ENCODE results near the gene GALNT12. TPM values are rescaled to one million over a fixed set of nuclear protein-coding genes. Genes with fewer than 3 reads are reported as not detected.
A peak's percentile ranks its signal among the peaks of the same experiment; 100 is the strongest.

The GALNT12 gene
- total and polyA plus RNA-seq, 4 donors = 0.16 to 1.4 (median 0.25) TPM; not detected in 1

GRCh38 chr9:98846879-98847278, 39.4 kb downstream of the GALNT12 start:
- Histone ChIP-seq H3K9me3 (ENCODE audit: control insufficient read depth in 4 of 4, low read length in 3 of 4) (no peaks in the 10 kb centered on the region), H3K4me3 (ENCODE audit: low read depth in 1 of 3, low read length in 3 of 3) (no peak overlapping the region), H3K4me1 (ENCODE audit: control insufficient read depth in 4 of 4, insufficient read depth in 4 of 4, low read length in 3 of 4) (peaks cover 0 to 4% (median 0%) of the 10 kb centered on the region in 4 donors), H3K36me3 (ENCODE audit: control insufficient read depth in 4 of 4, insufficient read depth in 3 of 4, low read depth in 1 of 4, low read length in 3 of 4) (no peaks in the 10 kb centered on the region), H3K27ac (ENCODE audit: low read depth in 1 of 2, low read length in 2 of 2) (no peak overlapping the region), H3K27me3 (ENCODE audit: control insufficient read depth in 4 of 4, insufficient read depth in 4 of 4, low read length in 3 of 4) (no peaks in the 10 kb centered on the region), H3K9ac (ENCODE audit: low read depth in 1 of 2, low read length in 2 of 2) (no peak overlapping the region)
- WGBS = 69% methylated on average over 2 of the region's 2 CpGs
- TF ChIP-seq RAD21 (IDR thresholded peaks at IDR 0.05) (no peak), HNF4A (conservative IDR thresholded peaks at IDR 0.05) (no peak), RXRA (IDR thresholded peaks at IDR 0.05) (no peak)
- DNase-seq (ENCODE audit: low spot score) = no peak

GRCh38 chr9:98848450-98849149, 41.1 kb downstream of the GALNT12 start:
- TF ChIP-seq RAD21 (IDR thresholded peaks at IDR 0.05) (peak; percentile 90 to 98), CTCF (IDR thresholded peaks at IDR 0.05; ENCODE audit: low read depth, low read length, missing input control) (peak; percentile 89), FOXA1 (IDR thresholded peaks at IDR 0.05) (no peak), EGR1 (IDR thresholded peaks at IDR 0.05; ENCODE audit: low read depth in 2 of 2) (no peak), JUND (IDR thresholded peaks at IDR 0.05) (peak in 1 of 2 donors; percentile 24)
- H3K27me3 ChIP-seq (ENCODE audit: control insufficient read depth in 4 of 4, insufficient read depth in 4 of 4, low read length in 3 of 4) = no peaks in the 10 kb centered on the region
- H3K4me1 ChIP-seq (ENCODE audit: control insufficient read depth in 4 of 4, insufficient read depth in 4 of 4, low read length in 3 of 4) = peaks cover 0 to 4% (median 0%) of the 10 kb centered on the region in 4 donors
- 24% methylated on average over 16 of the region's 16 CpGs for WGBS
- DNase-seq (ENCODE audit: low spot score) = peak; percentile 83
- H3K27ac ChIP-seq (ENCODE audit: low read depth in 1 of 2, low read length in 2 of 2) = no peak overlapping the region
- H3K9me3 ChIP-seq (ENCODE audit: control insufficient read depth in 4 of 4, low read length in 3 of 4) = no peaks in the 10 kb centered on the region
- H3K36me3 ChIP-seq (ENCODE audit: control insufficient read depth in 4 of 4, insufficient read depth in 3 of 4, low read depth in 1 of 4, low read length in 3 of 4) = no peaks in the 10 kb centered on the region
- H3K9ac ChIP-seq (ENCODE audit: low read depth in 1 of 2, low read length in 2 of 2) = peak overlapping the region; percentile 23 to 40
- peak overlapping the region in 1 of 3 donors; percentile 14 for H3K4me3 ChIP-seq (ENCODE audit: low read depth in 1 of 3, low read length in 3 of 3)

DNA sequence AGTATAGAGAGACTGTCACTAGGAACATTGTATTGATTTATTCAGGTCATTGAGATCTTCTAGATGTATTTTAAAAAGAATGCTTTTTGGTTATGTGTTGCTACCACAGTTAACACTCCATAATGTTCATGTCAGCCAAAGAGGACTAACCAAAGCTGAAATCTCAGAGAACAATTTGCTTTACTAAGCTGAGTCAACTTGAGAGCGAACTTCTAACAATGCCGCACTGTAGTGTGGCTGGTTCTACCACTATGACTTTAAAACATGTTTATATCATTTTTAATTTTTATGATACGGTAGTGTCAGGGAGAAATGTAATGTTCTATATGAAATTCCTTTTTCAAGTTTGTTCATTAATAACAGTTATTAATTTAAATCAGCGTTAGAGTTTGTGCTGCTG, 42.1 kb downstream of the GALNT12 start:
- Histone ChIP-seq H3K9ac (ENCODE audit: low read depth in 1 of 2, low read length in 2 of 2) (no peak overlapping the region), H3K36me3 (ENCODE audit: control insufficient read depth in 4 of 4, insufficient read depth in 3 of 4, low read depth in 1 of 4, low read length in 3 of 4) (no peaks in the 10 kb centered on the region), H3K4me1 (ENCODE audit: control insufficient read depth in 4 of 4, insufficient read depth in 4 of 4, low read length in 3 of 4) (peaks cover 0 to 4% (median 0%) of the 10 kb centered on the region in 4 donors), H3K4me3 (ENCODE audit: low read depth in 1 of 3, low read length in 3 of 3) (no peak overlapping the region), H3K9me3 (ENCODE audit: control insufficient read depth in 4 of 4, low read length in 3 of 4) (no peaks in the 10 kb centered on the region), H3K27ac (ENCODE audit: low read depth in 1 of 2, low read length in 2 of 2) (no peak overlapping the region), H3K27me3 (ENCODE audit: control insufficient read depth in 4 of 4, insufficient read depth in 4 of 4, low read length in 3 of 4) (no peaks in the 10 kb centered on the region)
- DNase-seq (ENCODE audit: low spot score) = no peak
- WGBS = 93% methylated on average over 4 of the region's 4 CpGs
- no peak for TF ChIP-seq NR2F2 (IDR thresholded peaks at IDR 0.05)
- TF ChIP-seq TAF1 (conservative IDR thresholded peaks at IDR 0.05) = no peak
- no peak for TF ChIP-seq GABPA (IDR thresholded peaks at IDR 0.05 in 1 of 2, conservative IDR thresholded peaks at IDR 0.05 in 1 of 2)
- TF ChIP-seq HNF4G (IDR thresholded peaks at IDR 0.05) = no peak
- TF ChIP-seq EGR1 (IDR thresholded peaks at IDR 0.05; ENCODE audit: low read depth in 2 of 2) = no peak
- TF ChIP-seq FOXA2 (IDR thresholded peaks at IDR 0.05) = no peak
- TF ChIP-seq HNF4A (conservative IDR thresholded peaks at IDR 0.05) = no peak
- TF ChIP-seq RAD21 (IDR thresholded peaks at IDR 0.05) = no peak
- TF ChIP-seq CTCF (IDR thresholded peaks at IDR 0.05; ENCODE audit: low read depth, low read length, missing input control) = no peak
- TF ChIP-seq SP1 (IDR thresholded peaks at IDR 0.05) = no peak
- no peak for TF ChIP-seq RXRA (IDR thresholded peaks at IDR 0.05)
- TF ChIP-seq, protein P1, sequence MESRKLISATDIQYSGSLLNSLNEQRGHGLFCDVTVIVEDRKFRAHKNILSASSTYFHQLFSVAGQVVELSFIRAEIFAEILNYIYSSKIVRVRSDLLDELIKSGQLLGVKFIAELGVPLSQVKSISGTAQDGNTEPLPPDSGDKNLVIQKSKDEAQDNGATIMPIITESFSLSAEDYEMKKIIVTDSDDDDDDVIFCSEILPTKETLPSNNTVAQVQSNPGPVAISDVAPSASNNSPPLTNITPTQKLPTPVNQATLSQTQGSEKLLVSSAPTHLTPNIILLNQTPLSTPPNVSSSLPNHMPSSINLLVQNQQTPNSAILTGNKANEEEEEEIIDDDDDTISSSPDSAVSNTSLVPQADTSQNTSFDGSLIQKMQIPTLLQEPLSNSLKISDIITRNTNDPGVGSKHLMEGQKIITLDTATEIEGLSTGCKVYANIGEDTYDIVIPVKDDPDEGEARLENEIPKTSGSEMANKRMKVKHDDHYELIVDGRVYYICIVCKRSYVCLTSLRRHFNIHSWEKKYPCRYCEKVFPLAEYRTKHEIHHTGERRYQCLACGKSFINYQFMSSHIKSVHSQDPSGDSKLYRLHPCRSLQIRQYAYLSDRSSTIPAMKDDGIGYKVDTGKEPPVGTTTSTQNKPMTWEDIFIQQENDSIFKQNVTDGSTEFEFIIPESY (IDR thresholded peaks at IDR 0.05) = no peak
- TF ChIP-seq, protein P2, sequence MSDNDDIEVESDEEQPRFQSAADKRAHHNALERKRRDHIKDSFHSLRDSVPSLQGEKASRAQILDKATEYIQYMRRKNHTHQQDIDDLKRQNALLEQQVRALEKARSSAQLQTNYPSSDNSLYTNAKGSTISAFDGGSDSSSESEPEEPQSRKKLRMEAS (IDR thresholded peaks at IDR 0.05) = no peak
- TF ChIP-seq FOXA1 (IDR thresholded peaks at IDR 0.05) = no peak
- TF ChIP-seq JUND (IDR thresholded peaks at IDR 0.05) = no peak
- TF ChIP-seq ATF3 (IDR thresholded peaks at IDR 0.05) = no peak
